Calu3 (cell line): Measurements from ENCODE around the gene DTNB. TPM values are rescaled to one million over a fixed set of nuclear protein-coding genes. Genes with fewer than 3 reads are reported as not detected.
"Not testable (repeated sequence)": the region's sequence is repeated elsewhere in the genome, so short reads cannot be mapped to it uniquely, and the experiment has no call there.

Experiments
- BruUV-seq: library from RNA; stranded (reverse); fragments of 400-500 nt; replicated peaks from 2 replicates; lab custom pipeline; 2021; lab: Mats Ljungman, UMichigan
- CTCF ChIA-PET: fragments of 300-600 bp; sonication (Branson Sonifier 250); formaldehyde crosslinking; loops from one replicate; lab custom pipeline; 2022; ENCODE audit warnings: antibody characterized with exemption; lab: Charles Lee
- DNase-seq: peaks from one replicate; pipeline ENCODE4 v3.0.0; 2022
- H3K27ac Mint-ChIP-seq: one replicate; pipeline ENCODE4 v1.8.0; 2022; ENCODE audit warnings: mixed read lengths; ENCODE audit not compliant: unreplicated experiment
- H3K27me3 Mint-ChIP-seq: one replicate; pipeline ENCODE4 v1.8.0; 2022; ENCODE audit warnings: mixed read lengths; ENCODE audit not compliant: unreplicated experiment
- H3K36me3 Mint-ChIP-seq: one replicate; pipeline ENCODE4 v1.8.0; 2022; ENCODE audit warnings: mild to moderate bottlenecking, moderate library complexity, mixed read lengths; ENCODE audit not compliant: insufficient read depth, unreplicated experiment
- H3K4me1 Mint-ChIP-seq: one replicate; pipeline ENCODE4 v1.8.0; 2022; ENCODE audit warnings: mild to moderate bottlenecking, low read depth, mixed read lengths; ENCODE audit not compliant: unreplicated experiment
- H3K4me3 Mint-ChIP-seq: one replicate; pipeline ENCODE4 v1.8.0; 2022; ENCODE audit warnings: mild to moderate bottlenecking, low read depth, moderate library complexity, mixed read lengths; ENCODE audit not compliant: unreplicated experiment
- H3K9me3 Mint-ChIP-seq: one replicate; pipeline ENCODE4 v1.8.0; 2022; ENCODE audit warnings: low read depth, mixed read lengths; ENCODE audit not compliant: unreplicated experiment
- CTCF ChIP-seq: fragments of 200-600 bp; IDR thresholded peaks from one replicate; pipeline ENCODE4 v1.8.0; 2022; ENCODE audit warnings: antibody characterized with exemption; ENCODE audit not compliant: unreplicated experiment
- intact Hi-C: fragments of 100-400 bp; cut with micrococcal nuclease; formaldehyde crosslinking; loops from one replicate; pipeline ENCODE4 v1.10.0; 2022; ENCODE audit not compliant: unreplicated experiment
- total RNA-seq: library from RNA; stranded (reverse); gene quantifications from 2 replicates; pipeline ENCODE4 v1.2.3, GENCODE V29; 2022

DTNB gene
- total RNA-seq, 1 experiment from 2014 or later: 27.3 TPM

DNA sequence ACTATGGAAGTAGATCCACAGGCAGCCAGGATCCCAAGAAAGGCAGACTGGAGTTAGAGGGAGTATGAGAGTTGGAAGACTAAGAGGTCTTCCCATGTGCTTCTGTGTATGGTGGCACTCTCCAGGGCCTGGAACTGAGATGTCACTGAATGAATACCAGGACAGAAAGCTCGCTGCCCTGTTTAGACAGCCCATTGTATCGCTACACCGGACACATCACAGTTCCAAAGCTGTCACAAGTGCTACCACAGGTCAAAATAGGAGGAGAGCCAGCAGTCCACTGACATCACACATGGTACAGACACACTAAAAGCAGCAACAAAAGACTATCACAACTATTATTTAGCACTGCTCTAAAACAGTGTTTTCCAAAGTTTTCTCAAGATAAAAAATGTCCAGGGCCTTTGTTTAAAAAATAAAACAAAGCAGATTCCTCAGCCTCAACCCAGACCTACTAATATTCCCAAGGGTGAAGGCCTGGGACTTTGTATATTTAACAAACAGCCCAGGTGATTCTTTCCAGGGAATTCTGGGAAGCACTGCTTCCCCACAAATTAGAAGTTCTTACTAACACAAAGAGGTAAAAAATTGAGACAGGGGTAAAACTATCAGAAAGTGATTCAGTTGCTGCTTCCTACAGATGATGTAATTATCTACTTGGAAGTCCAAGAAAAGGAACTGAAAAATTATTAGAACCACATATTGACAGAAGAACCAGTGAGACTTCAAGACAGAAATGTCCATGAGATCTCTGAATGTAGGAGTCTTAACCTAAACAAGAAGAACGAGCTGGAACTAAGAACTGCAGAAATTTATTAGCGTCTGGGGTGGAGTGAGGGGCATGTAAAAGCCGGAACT is 116.0 kb downstream of the DTNB start:
- BruUV-seq: no TSS peak
- Mint-ChIP-seq H3K9me3 (no peaks in the 10 kb centered on the region), H3K36me3 (no peaks in the 10 kb centered on the region), H3K4me1 (no peaks in the 10 kb centered on the region), H3K27me3 (no peaks in the 10 kb centered on the region), H3K27ac (no peak overlapping the region), H3K4me3 (no peak overlapping the region)
- CTCF ChIA-PET: no interaction called here
- DNase-seq: no peak
- intact Hi-C loops: no loop called here
- no peak for TF ChIP-seq CTCF

- intact Hi-C loops: no loop called here
- H3K27ac Mint-ChIP-seq: no peak overlapping the region
- CTCF ChIA-PET: interaction anchor here (0.6 kb wide), 2 partner anchors 162 to 1221 kb away, joined by 3 read pairs; no protein-coding TSS in a partner anchor
- no peak overlapping the region for H3K4me3 Mint-ChIP-seq
- no TSS peak for BruUV-seq
- H3K9me3 Mint-ChIP-seq: no peaks in the 10 kb centered on the region
- no peaks in the 10 kb centered on the region for H3K4me1 Mint-ChIP-seq
- H3K27me3 Mint-ChIP-seq: no peaks in the 10 kb centered on the region
- TF ChIP-seq CTCF: no peak
- H3K36me3 Mint-ChIP-seq: no peaks in the 10 kb centered on the region
- no peak for DNase-seq
Measured at GRCh38 chr2:25552318-25552717, 121.1 kb downstream of the DTNB start.

GRCh38 chr2:25551316-25551715 is 122.1 kb downstream of the DTNB start:
- CTCF ChIA-PET: no interaction called here
- no peak for DNase-seq
- H3K36me3 Mint-ChIP-seq: no peaks in the 10 kb centered on the region
- H3K27ac Mint-ChIP-seq: no peak overlapping the region
- intact Hi-C loops: no loop called here
- TF ChIP-seq CTCF: no peak
- H3K9me3 Mint-ChIP-seq: no peaks in the 10 kb centered on the region
- no peak overlapping the region for H3K4me3 Mint-ChIP-seq
- BruUV-seq: no TSS peak
- H3K4me1 Mint-ChIP-seq: no peaks in the 10 kb centered on the region
- no peaks in the 10 kb centered on the region for H3K27me3 Mint-ChIP-seq

DNA sequence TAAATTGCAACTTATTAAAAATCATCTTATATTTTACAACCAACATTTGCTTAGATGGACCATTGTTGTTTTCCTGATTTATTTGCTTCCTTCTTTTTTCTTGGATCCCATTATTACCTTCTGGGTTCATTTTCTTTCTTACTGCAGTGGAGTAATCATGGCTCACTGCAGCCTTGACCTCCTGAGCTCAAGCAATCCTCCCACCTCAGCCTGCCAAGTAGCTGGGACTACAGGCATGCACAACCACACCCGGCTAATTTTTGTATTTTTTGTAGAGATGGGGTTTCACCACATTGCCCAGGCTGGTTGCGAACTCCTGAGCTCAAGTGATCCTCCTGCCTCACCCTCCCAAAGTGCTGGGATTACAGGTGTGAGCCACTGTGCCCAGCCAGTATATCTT is 123.8 kb downstream of the DTNB start:
- H3K27ac Mint-ChIP-seq, H3K36me3 Mint-ChIP-seq, H3K27me3 Mint-ChIP-seq, intact Hi-C loops, H3K4me1 Mint-ChIP-seq, CTCF ChIA-PET, H3K9me3 Mint-ChIP-seq, H3K4me3 Mint-ChIP-seq, BruUV-seq, DNase-seq: not testable (repeated sequence)

DNA sequence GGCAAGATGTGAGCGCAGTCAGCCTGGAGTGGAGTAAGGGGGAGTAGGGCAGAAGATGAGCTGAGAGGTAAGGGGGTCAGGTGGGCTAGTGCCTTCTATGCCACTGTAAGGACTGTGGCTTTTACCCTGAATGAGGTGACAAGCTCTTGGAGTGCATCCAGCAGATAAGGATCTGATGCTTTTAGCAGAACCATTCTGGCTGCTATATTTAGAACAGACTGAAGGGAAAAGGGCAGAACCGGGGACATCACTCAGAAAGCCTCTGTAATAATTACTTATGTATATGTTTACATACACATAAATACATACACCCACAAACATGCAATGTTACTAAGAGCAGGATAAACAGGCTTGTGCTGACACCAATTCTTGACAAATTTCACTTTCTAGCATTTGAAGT is 124.8 kb downstream of the DTNB start:
- Mint-ChIP-seq H3K27me3 (no peaks in the 10 kb centered on the region), H3K36me3 (no peaks in the 10 kb centered on the region), H3K4me3 (no peak overlapping the region), H3K9me3 (no peaks in the 10 kb centered on the region), H3K27ac (no peak overlapping the region), H3K4me1 (no peaks in the 10 kb centered on the region)
- no peak for TF ChIP-seq CTCF
- CTCF ChIA-PET: no interaction called here
- no TSS peak for BruUV-seq
- intact Hi-C loops: no loop called here
- no peak for DNase-seq
